Activated CD4-positive, alpha-beta T cell treated with anti-CD3 and anti-CD28 coated beads, Interleukin-10, Interleukin-2, amounts not matched to agents 100 ng/mL and 50 ng/mL, durations not matched to agents 16 hours and 8 hours (primary cell): ENCODE data around the gene ASTN2.
"Not testable (repeated sequence)": the region's sequence is repeated elsewhere in the genome, so short reads cannot be mapped to it uniquely, and the experiment has no call there.

ENCODE experiments used
- DNase-seq: peaks from one replicate; pipeline ENCODE4 v3.0.0-alpha.2; 2020

ASTN2 gene

GRCh38 chr9:117073071-117073470 is 341.8 kb downstream of the ASTN2 start:
- no peak for DNase-seq

GRCh38 chr9:117072216-117072615 is 342.6 kb downstream of the ASTN2 start:
- DNase-seq = no peak

- not testable (repeated sequence) for DNase-seq
Measured at GRCh38 chr9:117071673-117072207, 343.1 kb downstream of the ASTN2 start.

GRCh38 chr9:117063721-117064471 is 351.0 kb downstream of the ASTN2 start:
- no peak for DNase-seq

- DNase-seq = no peak
Measured at GRCh38 chr9:117060963-117061362, 353.9 kb downstream of the ASTN2 start.

GRCh38 chr9:117050007-117050406 is 364.9 kb downstream of the ASTN2 start:
- DNase-seq = no peak

- no peak for DNase-seq
Measured at GRCh38 chr9:117046666-117047327, 368.1 kb downstream of the ASTN2 start.

GRCh38 chr9:117044241-117044640 is 370.6 kb downstream of the ASTN2 start:
- DNase-seq = no peak

- DNase-seq = no peak
Measured at GRCh38 chr9:117043159-117043558, 371.7 kb downstream of the ASTN2 start.

- no peak for DNase-seq
Measured at GRCh38 chr9:117035546-117035945, 379.3 kb downstream of the ASTN2 start.

- no peak for DNase-seq
Measured at GRCh38 chr9:117034866-117035265, 380.0 kb downstream of the ASTN2 start.

- DNase-seq = no peak
Measured at GRCh38 chr9:117030254-117030768, 384.5 kb downstream of the ASTN2 start.

GRCh38 chr9:117029341-117029740 is 385.5 kb downstream of the ASTN2 start:
- DNase-seq = no peak

GRCh38 chr9:117028103-117028858 is 386.6 kb downstream of the ASTN2 start:
- no peak for DNase-seq

- no peak for DNase-seq
Measured at GRCh38 chr9:117021906-117022305, 393.0 kb downstream of the ASTN2 start.

GRCh38 chr9:117018966-117019617 is 395.8 kb downstream of the ASTN2 start:
- no peak for DNase-seq

- DNase-seq = no peak
Measured at GRCh38 chr9:117017414-117017985, 397.4 kb downstream of the ASTN2 start.

- no peak for DNase-seq
Measured at GRCh38 chr9:117014061-117014460, 400.8 kb downstream of the ASTN2 start.

GRCh38 chr9:117013440-117013995 is 401.3 kb downstream of the ASTN2 start:
- no peak for DNase-seq

- DNase-seq = no peak
Measured at GRCh38 chr9:117010061-117010460, 404.8 kb downstream of the ASTN2 start.

GRCh38 chr9:117008876-117009275 is 406.0 kb downstream of the ASTN2 start:
- DNase-seq = no peak

- DNase-seq = no peak
Measured at GRCh38 chr9:117008461-117008860, 406.4 kb downstream of the ASTN2 start.
